Erythroblast (primary cell): ENCODE results near the gene PHF3.

ENCODE experiments used
- DNase-seq, 2 experiments: peaks; one replicate each; lab custom pipeline; 2025; lab: John Stamatoyannopoulos, UW
- GATA1 ChIP-seq: IDR thresholded peaks from 2 replicates; pipeline ENCODE4 v1.6.1; 2011; ENCODE audit warnings: low read depth, mild to moderate bottlenecking, control low read depth, low read length, moderate library complexity
- POLR2A ChIP-seq: IDR thresholded peaks from 2 replicates; pipeline ENCODE4 v1.6.1; 2011; ENCODE audit warnings: mild to moderate bottlenecking, low read length

The PHF3 gene, protein sequence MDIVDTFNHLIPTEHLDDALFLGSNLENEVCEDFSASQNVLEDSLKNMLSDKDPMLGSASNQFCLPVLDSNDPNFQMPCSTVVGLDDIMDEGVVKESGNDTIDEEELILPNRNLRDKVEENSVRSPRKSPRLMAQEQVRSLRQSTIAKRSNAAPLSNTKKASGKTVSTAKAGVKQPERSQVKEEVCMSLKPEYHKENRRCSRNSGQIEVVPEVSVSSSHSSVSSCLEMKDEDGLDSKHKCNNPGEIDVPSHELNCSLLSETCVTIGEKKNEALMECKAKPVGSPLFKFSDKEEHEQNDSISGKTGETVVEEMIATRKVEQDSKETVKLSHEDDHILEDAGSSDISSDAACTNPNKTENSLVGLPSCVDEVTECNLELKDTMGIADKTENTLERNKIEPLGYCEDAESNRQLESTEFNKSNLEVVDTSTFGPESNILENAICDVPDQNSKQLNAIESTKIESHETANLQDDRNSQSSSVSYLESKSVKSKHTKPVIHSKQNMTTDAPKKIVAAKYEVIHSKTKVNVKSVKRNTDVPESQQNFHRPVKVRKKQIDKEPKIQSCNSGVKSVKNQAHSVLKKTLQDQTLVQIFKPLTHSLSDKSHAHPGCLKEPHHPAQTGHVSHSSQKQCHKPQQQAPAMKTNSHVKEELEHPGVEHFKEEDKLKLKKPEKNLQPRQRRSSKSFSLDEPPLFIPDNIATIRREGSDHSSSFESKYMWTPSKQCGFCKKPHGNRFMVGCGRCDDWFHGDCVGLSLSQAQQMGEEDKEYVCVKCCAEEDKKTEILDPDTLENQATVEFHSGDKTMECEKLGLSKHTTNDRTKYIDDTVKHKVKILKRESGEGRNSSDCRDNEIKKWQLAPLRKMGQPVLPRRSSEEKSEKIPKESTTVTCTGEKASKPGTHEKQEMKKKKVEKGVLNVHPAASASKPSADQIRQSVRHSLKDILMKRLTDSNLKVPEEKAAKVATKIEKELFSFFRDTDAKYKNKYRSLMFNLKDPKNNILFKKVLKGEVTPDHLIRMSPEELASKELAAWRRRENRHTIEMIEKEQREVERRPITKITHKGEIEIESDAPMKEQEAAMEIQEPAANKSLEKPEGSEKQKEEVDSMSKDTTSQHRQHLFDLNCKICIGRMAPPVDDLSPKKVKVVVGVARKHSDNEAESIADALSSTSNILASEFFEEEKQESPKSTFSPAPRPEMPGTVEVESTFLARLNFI (N-terminal part only)

DNA sequence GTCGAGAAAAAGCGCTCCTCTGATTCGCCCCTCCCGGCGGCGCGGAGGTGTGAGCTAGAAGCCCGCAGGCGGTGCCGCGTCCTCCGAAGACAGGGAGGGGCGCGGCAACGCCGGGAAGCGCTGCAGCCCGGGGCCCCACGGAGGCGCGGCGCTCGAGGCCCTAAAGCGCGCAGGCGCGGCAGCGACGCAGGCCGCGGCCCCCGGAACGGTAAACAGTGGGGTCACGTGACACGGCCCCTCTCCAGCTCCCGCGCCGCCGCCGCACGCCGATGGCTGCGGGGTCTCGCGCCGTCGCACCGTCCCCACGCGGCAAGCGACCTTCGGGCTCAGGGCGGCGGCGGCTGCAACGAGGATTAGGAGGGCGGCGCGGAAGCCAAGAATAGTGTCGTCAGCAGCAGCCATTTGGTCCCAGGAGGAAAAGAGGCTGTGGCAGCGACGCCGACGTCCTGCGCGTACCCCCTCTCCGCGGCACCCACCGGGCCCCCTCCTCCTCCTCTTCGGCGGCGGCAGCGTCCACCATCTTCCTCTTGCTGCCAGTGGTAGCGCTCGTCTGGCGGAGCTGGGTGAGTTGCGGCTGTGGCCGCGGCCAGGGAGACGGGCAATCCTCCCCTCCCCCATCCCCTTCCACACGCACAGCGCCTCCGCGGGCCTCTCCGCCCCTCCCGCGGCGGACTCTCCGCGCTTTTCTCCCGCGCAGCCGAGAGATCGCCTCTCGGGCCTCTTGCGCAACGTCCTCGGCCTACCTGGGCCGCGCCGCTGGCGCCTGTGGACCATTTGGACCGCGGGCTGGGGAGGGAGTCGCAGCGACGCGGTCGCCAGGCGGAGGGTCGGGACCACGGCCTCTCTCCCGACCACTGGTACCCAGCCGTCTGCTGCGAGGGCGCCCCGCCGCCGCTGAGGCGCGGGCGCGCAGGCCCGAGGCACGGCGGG, at the start of gene PHF3:
TSS of gene PHF3 (plus strand) at position 215 of the 930 bp plus-strand sequence. CDS start 10,750 bp downstream, outside the sequence.
- DNase-seq, result peak; percentile 94 to 96
- TF ChIP-seq POLR2A (peak; percentile 80), GATA1 (no peak)

DNA sequence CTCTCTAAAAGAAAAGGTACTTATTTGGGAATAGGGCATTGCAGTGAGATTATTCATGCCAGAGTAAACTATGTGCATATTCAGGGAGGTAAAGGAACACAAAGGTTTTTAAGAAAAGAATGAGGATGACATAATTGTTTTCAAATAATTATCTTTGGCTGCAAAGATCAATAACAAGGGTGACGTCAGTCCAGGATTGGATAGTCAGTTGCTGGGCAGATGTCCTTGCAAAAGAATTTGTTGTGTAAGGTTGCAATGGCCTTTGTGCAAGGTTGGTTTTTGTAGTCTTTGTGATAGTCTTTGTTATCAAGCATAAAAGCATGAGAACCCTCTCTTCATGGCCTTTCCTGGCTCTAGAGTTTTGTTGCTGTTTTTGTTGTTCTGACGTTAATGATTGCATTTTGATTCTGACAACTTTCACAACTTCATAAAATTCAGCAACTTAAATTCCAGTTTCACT, 45.6 kb upstream of the PHF3 start:
- TF ChIP-seq GATA1, result no peak
- TF ChIP-seq POLR2A, result no peak
- DNase-seq, result no peak

DNA sequence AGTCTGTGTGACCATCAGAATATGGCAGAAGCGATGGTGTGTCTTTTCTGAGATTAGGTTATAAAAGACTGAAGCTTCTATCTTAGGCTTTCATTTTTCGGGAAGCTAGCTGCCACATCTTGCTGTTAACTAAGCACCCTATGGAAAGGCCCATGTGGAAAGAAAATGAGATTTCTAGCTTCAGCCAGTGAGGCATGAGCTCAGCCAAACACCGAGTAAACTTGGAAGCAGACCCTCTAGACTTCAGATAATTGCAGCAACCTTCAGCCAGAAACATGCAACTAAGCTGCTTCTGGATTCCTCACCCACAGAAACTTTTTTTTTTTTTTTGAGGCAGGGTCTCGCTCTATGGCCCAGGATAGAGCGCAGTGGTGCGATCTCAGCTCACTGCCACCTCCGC, 42.7 kb upstream of the PHF3 start:
- DNase-seq, result no peak
- TF ChIP-seq POLR2A (no peak), GATA1 (no peak)

DNA sequence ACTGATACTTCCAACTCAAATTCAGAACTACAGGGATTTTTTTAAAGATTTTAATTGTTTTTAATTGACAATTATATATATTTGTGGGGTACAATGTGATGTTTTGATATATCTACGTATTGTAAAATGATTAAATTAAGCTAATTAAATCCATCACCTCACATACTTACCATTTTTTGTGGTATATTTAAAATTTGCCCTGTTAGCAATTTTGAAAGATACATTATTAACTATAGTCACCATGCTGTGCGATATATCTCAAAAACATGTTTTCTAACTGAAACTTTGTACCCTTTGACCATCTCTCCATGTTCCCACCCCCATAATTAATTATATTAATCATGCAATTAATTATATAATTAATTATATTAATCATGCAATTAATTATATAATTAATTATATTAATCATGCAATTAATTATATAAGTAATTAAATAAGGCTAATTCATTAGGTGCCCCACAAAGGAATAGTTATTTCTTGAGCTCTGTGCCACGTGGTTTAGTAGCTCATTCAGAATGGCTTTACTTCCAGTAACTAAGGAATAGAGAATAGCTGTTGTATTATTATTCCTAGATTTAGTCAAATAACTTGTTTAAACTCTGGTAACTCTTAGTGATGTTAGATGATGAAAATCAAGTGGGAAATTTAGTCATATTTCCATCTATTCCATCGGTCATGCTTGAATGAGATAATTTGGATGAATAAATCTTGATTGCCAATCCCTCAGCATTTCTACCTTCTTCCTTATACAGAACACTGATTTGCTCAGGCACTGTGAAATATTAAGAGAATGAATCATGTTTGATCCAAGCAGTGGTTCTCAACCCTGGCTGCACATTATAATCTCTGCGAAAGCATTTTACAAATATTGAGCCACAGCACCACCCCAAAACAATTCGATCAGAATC, 38.2 kb upstream of the PHF3 start:
- no peak for TF ChIP-seq GATA1
- TF ChIP-seq POLR2A, result no peak
- DNase-seq, result no peak

DNA sequence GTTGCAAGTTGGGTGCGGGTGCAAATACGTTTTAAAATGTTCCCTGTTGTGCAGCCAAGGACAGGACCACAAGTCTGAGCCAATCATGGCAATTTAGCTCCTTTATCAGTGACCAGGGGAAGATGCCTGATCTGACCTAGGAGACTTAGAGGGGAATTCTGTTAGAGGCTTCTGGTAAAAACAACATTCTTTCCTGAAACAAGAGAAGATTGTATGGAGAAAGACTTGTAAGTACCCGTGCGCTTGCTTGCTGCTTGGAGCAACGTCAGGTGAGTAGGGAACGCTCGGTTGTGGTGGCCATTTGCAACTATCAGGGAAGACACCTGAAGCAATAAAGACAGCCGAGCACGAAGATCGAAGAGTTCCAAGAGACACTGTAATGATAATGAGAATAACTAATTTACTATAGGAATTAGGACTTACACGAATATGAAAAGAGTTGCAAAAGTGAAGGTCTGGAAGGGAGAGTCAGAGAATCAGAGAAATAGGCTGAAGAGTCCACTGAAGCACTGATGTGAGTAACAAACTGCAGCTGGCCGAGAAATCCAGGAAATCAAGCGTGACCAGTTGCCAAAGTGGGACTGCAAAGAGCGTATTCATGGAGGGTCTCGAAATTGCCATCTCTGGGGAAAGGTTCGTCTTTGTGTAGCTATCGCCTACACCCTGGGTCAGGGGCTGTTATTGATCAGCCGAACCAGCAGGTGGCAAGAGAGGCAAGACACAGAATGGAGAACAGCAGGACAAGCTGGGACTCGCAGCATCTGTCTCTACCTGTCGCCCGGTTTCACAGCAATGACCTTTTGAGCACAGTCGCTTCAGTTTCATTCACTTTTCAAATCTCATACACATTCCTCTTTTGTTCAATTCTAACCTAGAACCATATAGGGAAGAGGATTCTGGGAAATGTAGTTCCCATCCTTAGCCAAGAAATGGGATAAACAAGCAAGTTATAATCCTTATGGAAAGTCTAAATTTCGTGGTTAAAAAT, 37.3 kb upstream of the PHF3 start:
- DNase-seq, result peak; percentile 73 to 82
- TF ChIP-seq GATA1 (no peak), POLR2A (no peak)

DNA sequence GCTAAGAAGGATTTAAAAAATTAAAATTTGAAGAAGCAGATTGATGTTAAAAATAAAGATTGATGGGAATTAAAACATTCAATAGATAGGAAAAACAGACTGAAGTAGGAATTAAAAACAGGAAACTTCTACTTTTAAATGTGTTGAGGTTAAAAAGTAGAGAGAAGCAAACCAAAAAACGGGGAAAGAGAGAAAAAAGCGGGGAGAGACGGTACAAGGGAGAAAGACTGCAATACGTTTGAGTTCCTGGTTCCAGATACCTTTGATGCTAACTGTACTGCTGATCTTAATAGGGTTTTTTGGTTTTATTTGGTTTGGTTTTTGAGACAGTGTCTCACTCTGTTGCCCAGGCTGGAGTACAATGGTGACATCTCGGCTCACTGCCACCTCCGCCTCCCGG, 36.4 kb upstream of the PHF3 start:
- TF ChIP-seq GATA1 (no peak), POLR2A (no peak)
- DNase-seq, result no peak

DNA sequence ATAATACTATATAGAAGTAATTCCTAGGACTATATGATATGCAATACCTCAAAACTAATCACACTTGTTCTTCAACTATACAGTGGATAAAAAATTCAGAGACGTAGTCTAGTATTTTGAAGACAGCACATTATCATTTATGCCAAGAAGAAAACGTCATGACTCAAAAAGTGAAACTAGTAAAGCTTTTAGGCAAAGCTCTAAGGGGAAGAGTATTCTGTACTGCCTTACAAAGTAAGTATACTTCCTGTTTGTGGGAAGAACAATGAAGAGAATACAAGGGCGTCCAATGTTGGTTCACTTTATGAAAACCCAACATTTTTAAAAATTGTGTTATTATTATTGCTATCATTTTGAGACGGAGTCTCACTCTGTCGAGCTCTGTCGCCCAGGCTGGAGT, 35.5 kb upstream of the PHF3 start:
- TF ChIP-seq POLR2A (no peak), GATA1 (no peak)
- no peak for DNase-seq

DNA sequence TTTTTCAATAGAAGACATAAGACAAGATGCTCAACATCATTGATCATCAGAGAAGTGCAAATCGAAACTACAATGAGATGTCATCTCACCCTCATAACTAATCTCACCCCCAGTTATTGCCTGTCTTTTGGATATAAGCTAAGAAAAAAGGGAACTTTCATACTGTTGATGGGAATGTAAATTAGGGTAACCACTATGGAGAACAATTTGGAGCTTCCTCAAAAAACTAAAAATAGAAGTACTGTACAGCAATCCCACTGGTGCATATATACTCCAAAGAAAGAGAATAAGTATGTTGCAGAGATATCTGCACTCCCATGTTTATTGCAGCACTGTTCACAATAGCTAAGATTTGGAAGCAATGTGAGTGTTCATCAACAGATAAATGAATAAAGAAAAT, 26.4 kb upstream of the PHF3 start:
- no peak for TF ChIP-seq GATA1
- no peak for TF ChIP-seq POLR2A
- no peak for DNase-seq

DNA sequence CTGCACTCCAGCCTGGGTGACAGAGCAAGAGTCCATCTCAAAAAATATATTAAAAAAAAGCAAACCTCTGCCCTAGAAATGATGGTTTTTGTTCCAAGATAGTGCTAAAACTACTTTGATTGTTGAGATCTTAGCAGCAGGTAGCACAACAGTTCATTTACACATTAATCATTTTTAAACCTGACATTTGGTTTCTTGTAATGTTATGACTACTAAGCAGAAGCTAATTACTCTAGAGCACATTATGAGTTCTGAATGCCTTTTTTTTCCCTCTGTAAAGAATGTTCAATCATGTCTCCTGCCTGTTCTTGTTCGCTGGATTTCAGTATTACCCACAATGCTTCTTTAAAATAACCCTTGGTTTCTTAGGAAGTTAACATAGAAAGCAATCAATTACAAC, 24.7 kb upstream of the PHF3 start:
- DNase-seq, result no peak
- TF ChIP-seq GATA1, result no peak
- TF ChIP-seq POLR2A, result no peak

DNA sequence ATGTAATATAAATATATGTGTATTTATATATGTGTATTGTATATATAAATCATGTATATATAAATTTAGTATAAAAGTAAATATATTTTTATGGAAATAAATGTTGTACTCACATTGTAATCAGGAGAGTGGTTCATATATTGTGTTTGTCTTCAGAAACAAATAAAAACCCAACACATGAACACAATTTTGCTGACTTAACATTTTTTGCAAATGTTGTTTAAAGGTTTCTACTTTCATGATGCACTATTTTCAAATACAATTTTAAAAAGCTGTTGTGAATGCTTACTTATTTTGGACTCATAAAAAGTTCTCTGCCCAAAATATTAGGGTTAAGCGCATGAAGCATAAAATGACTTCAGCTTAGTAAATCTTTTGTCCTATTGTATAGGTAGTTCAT, 24.0 kb upstream of the PHF3 start:
- no peak for DNase-seq
- TF ChIP-seq GATA1 (no peak), POLR2A (no peak)
